Bronchial epithelial cell (primary cell): Measurements from ENCODE around the gene TRIM10. TPM values are rescaled to one million over a fixed set of nuclear protein-coding genes. Genes with fewer than 3 reads are reported as not detected.

Experiments
- DNase-seq: peaks from one replicate; pipeline ENCODE4 v3.0.0-alpha.2; 2010; ENCODE audit warnings: low read depth
- FAIRE-seq: peaks from 2 replicates; lab custom pipeline; 2011; peaks lifted over from hg19 to GRCh38; lab: Jason Lieb, UNC
- H3K27me3 ChIP-seq: 2 replicates; pipeline ENCODE4 v1.5.1; 2011; ENCODE audit warnings: low read length; ENCODE audit not compliant: control insufficient read depth, insufficient read depth
- H3K36me3 ChIP-seq: 2 replicates; pipeline ENCODE4 v1.5.1; 2011; ENCODE audit warnings: low read length; ENCODE audit not compliant: control insufficient read depth, insufficient read depth
- H3K4me3 ChIP-seq: 2 replicates; pipeline ENCODE4 v1.5.1; 2011; ENCODE audit warnings: mild to moderate bottlenecking, low read depth, low read length, control low read depth
- total RNA-seq: library from RNA; depleted of rRNA; stranded (reverse); fragments of >200 nt; gene quantifications from 2 replicates; pipeline ENCODE4 v1.2.1, GENCODE V29; 2014
- TF ChIP-seq, protein P1 (sequence below): IDR thresholded peaks from 2 replicates; pipeline ENCODE4 v1.5.1; 2011; ENCODE audit warnings: mild to moderate bottlenecking, moderate library complexity, low read length, control low read depth, inconsistent platforms; ENCODE audit not compliant: insufficient read depth, severe bottlenecking

The TRIM10 gene
- total RNA-seq, 1 donor from 2014 or later: not detected

DNA sequence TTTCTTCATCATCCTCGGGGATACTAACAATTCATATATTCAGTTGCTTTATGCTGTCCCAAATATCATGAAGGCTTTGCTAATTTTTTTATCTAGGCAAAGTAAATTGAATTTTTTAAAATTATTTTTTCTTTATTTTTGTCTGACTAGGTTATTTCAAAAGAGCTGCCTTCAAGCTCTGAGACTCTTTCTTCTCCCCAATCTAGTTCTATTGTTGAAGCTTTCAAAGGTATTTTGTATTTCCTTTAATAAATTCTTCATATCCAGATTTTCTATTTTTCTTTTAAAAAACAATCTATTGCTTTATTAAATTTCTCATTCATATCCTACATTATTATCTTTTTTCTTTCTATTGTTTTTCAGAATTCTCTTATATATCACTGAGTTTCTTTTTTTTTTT is 19.1 kb upstream of the TRIM10 start:
- no peak for FAIRE-seq
- peaks cover 3% of the 10 kb centered on the region for H3K27me3 ChIP-seq
- DNase-seq: no peak
- no peak overlapping the region for H3K4me3 ChIP-seq
- no peaks in the 10 kb centered on the region for H3K36me3 ChIP-seq
- TF ChIP-seq, protein P1, sequence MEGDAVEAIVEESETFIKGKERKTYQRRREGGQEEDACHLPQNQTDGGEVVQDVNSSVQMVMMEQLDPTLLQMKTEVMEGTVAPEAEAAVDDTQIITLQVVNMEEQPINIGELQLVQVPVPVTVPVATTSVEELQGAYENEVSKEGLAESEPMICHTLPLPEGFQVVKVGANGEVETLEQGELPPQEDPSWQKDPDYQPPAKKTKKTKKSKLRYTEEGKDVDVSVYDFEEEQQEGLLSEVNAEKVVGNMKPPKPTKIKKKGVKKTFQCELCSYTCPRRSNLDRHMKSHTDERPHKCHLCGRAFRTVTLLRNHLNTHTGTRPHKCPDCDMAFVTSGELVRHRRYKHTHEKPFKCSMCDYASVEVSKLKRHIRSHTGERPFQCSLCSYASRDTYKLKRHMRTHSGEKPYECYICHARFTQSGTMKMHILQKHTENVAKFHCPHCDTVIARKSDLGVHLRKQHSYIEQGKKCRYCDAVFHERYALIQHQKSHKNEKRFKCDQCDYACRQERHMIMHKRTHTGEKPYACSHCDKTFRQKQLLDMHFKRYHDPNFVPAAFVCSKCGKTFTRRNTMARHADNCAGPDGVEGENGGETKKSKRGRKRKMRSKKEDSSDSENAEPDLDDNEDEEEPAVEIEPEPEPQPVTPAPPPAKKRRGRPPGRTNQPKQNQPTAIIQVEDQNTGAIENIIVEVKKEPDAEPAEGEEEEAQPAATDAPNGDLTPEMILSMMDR: no peak

GRCh38 chr6:30178837-30179236 is 17.8 kb upstream of the TRIM10 start:
- Histone ChIP-seq H3K27me3 (peaks cover 5% of the 10 kb centered on the region), H3K36me3 (no peaks in the 10 kb centered on the region), H3K4me3 (no peak overlapping the region)
- no peak for FAIRE-seq
- TF ChIP-seq, protein P1: no peak
- DNase-seq: no peak

DNA sequence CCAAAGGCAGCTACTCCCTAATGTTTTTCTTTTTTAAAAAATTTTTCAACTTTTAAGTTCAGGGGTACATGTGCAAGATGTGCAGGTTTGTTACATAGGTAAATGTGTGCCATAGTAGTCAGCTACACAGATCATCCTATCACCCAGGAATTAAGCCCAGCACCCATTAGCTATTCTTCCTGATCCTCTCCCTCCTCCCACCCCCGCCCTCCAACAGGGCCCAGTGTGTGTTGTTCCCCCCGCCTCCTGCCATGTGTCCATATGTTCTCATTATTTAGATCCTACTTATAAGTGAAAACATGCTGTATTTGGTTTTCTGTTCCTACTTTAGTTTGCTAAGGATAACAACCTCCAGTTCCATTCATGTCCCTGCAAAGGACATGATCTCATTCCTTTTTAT is 14.8 kb upstream of the TRIM10 start:
- TF ChIP-seq, protein P1: no peak
- DNase-seq (no peak), FAIRE-seq (no peak)
- no peak overlapping the region for H3K4me3 ChIP-seq
- H3K36me3 ChIP-seq: no peaks in the 10 kb centered on the region
- H3K27me3 ChIP-seq: peaks cover 21% of the 10 kb centered on the region

DNA sequence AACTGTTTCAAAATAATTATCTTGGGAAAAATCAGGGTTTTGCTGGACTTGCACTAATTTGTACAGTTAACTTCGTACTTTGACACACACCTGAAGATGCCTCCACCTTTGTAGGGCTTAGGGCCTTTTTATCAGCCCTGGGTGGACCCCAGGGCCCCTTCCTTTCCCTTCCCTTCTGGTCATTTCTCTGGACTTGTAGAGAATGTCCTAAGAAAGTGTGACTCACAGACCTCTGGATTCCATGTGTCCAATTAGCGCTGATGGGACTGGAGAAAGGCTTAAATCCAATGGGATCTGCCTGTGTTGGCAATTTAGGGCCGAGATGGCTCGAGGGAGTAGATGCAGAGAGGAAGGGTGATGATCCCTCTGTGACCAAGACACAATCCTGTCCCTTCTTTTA is 11.7 kb upstream of the TRIM10 start:
- TF ChIP-seq, protein P1: no peak
- no peak for FAIRE-seq
- H3K27me3 ChIP-seq: peaks cover 30% of the 10 kb centered on the region
- no peak for DNase-seq
- no peak overlapping the region for H3K4me3 ChIP-seq
- H3K36me3 ChIP-seq: no peaks in the 10 kb centered on the region

DNA sequence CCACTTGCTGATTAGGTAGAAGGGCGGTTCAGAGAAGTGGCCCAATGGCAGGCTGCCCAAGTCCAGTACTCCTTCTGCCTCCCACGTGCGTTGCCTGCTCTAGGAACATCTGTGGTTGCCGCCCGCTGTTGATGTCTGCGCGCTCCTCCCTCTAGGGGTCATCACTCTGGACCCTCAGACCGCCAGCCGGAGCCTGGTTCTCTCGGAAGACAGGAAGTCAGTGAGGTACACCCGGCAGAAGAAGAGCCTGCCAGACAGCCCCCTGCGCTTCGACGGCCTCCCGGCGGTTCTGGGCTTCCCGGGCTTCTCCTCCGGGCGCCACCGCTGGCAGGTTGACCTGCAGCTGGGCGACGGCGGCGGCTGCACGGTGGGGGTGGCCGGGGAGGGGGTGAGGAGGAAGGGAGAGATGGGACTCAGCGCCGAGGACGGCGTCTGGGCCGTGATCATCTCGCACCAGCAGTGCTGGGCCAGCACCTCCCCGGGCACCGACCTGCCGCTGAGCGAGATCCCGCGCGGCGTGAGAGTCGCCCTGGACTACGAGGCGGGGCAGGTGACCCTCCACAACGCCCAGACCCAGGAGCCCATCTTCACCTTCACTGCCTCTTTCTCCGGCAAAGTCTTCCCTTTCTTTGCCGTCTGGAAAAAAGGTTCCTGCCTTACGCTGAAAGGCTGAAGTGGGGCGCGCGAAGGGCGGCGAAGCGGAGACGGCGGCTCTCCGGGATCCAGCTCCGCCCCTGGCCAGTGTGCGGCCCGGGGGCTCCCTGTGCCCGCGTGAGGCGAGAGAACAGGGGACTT is 10.9 kb upstream of the TRIM10 start:
- FAIRE-seq (no peak), DNase-seq (no peak)
- Histone ChIP-seq H3K27me3 (peaks cover 29% of the 10 kb centered on the region), H3K36me3 (no peaks in the 10 kb centered on the region), H3K4me3 (no peak overlapping the region)
- TF ChIP-seq, protein P1: no peak
